K562 (cell line): ENCODE results near the gene FMC1. TPM values are rescaled to one million over a fixed set of nuclear protein-coding genes. Genes with fewer than 3 reads are reported as not detected.

Source experiments
- ATAC-seq: fragments of 200-7000 bp; cut with Tn5 transposase; 3 replicates; pipeline ENCODE4 v1.9.1; 2020; ENCODE audit warnings: moderate library complexity
- BruUV-seq: library from RNA; stranded (reverse); fragments of 400-500 nt; replicated peaks from 2 replicates; lab custom pipeline; 2021; lab: Mats Ljungman, UMichigan
- CTCF ChIA-PET: fragments of 300-600 bp; formaldehyde crosslinking; extraction: SDS; loops from one replicate; lab custom pipeline; 2021; ENCODE audit warnings: low intra/inter-chr PET ratio; lab: Yijun Ruan, JAX
- POLR2A ChIA-PET: fragments of 300-600, 350-650 bp; sonication (Branson Sonifier 250); formaldehyde crosslinking; extraction: SDS; loops from one replicate; lab custom pipeline; 2021; ENCODE audit warnings: antibody characterized with exemption, inconsistent platforms; lab: Yijun Ruan, JAX
- DNase-seq, 4 experiments: peaks; one replicate each; pipeline versions ENCODE4 v3.0.0 to v3.0.0-alpha.2; 2011 to 2018; ENCODE audit warnings: low spot score in 3 of 4, mixed read lengths in 3 of 4; ENCODE audit errors: extremely low read depth in 1 of 4
- FAIRE-seq: peaks from 2 replicates; lab custom pipeline; 2011; peaks lifted over from hg19 to GRCh38; lab: Jason Lieb, UNC
- H2AFZ ChIP-seq: 2 replicates; pipeline ENCODE4 v1.6.0; 2011; ENCODE audit warnings: low read depth, low read length, control low read depth, inconsistent platforms
- H3K27ac ChIP-seq: fragments of 200-600 bp; 3 replicates; pipeline ENCODE4 v1.8.0; 2011; ENCODE audit warnings: low read depth, mild to moderate bottlenecking, control low read depth, inconsistent platforms, low read length, moderate library complexity, mixed read lengths; ENCODE audit errors: extremely low read depth
- H3K27me3 ChIP-seq, 2 experiments: fragments of 300-600 bp in 1 of 2; 2 replicates in 1 of 2; 3 replicates in 1 of 2; pipeline versions ENCODE4 v1.6.0 to v1.8.0; 2011; ENCODE audit warnings: inconsistent platforms in 2 of 2, low read length in 2 of 2, mild to moderate bottlenecking in 1 of 2, mixed read lengths in 1 of 2, moderate library complexity in 1 of 2; ENCODE audit not compliant: control insufficient read depth in 2 of 2, insufficient read depth in 2 of 2
- H3K36me3 ChIP-seq: fragments of 300-600 bp; 3 replicates; pipeline ENCODE4 v1.8.0; 2011; ENCODE audit warnings: mild to moderate bottlenecking, low read length, inconsistent platforms; ENCODE audit not compliant: control insufficient read depth, insufficient read depth
- H3K4me1 ChIP-seq, 2 experiments: fragments of 200-600 bp in 1 of 2; replicated peaks in 1 of 2; 2 replicates in 1 of 2; 3 replicates in 1 of 2; pipeline versions ENCODE4 v1.5.1 to v1.8.0; 2011; ENCODE audit warnings: inconsistent platforms in 2 of 2, low read length in 2 of 2, mild to moderate bottlenecking in 1 of 2, mixed read lengths in 1 of 2, moderate library complexity in 1 of 2; ENCODE audit not compliant: control insufficient read depth in 2 of 2, insufficient read depth in 2 of 2
- H3K4me2 ChIP-seq: 2 replicates; pipeline ENCODE4 v1.6.1; 2011; ENCODE audit warnings: low read length, control low read depth, inconsistent platforms, mixed read lengths; ENCODE audit not compliant: insufficient read depth
- H3K4me3 ChIP-seq: fragments of 200-600 bp; sonication (generic), shearing (Covaris generic); 2 replicates; pipeline ENCODE4 v1.5.1; 2016; ENCODE audit warnings: control low read depth, inconsistent platforms
- H3K79me2 ChIP-seq: fragments of 200-600 bp; 3 replicates; pipeline ENCODE4 v1.8.0; 2011; ENCODE audit warnings: low read length, inconsistent platforms; ENCODE audit not compliant: control insufficient read depth, insufficient read depth
- H3K9ac ChIP-seq, 2 experiments: 2 replicates each; pipeline versions ENCODE4 v1.6.0 to v1.6.1; 2011; ENCODE audit warnings: low read depth in 2 of 2, low read length in 2 of 2, control low read depth in 1 of 2, inconsistent platforms in 1 of 2, mild to moderate bottlenecking in 1 of 2, mixed read lengths in 1 of 2; ENCODE audit not compliant: insufficient read depth in 1 of 2
- H3K9me1 ChIP-seq: one replicate; pipeline ENCODE4 v1.6.0; 2011; ENCODE audit warnings: inconsistent platforms, mild to moderate bottlenecking, low read length, moderate library complexity; ENCODE audit not compliant: control insufficient read depth, insufficient read depth
- H3K9me3 ChIP-seq: replicated peaks from 2 replicates; pipeline ENCODE4 v1.5.1; 2011; ENCODE audit warnings: low read depth, low read length, inconsistent platforms; ENCODE audit not compliant: control insufficient read depth, insufficient read depth
- H4K20me1 ChIP-seq: replicated peaks from 2 replicates; pipeline ENCODE4 v1.6.1; 2011; ENCODE audit warnings: low read length, inconsistent platforms, mixed read lengths; ENCODE audit not compliant: control insufficient read depth, insufficient read depth
- BRD9 ChIP-seq: fragments of 450-650 bp; IDR thresholded peaks from 2 replicates; pipeline ENCODE4 v1.6.1; 2018; ENCODE audit warnings: low read depth; ENCODE audit not compliant: partially characterized antibody
- FOXA1 ChIP-seq: fragments of 450-650 bp; IDR thresholded peaks from 2 replicates; pipeline ENCODE4 v1.6.1; 2016; ENCODE audit warnings: mild to moderate bottlenecking, borderline replicate concordance
- FOXA3 ChIP-seq, 2 experiments: fragments of 450-650 bp in 1 of 2; sonication (generic) in 1 of 2; formaldehyde crosslinking; IDR thresholded peaks in 1 of 2; conservative IDR thresholded peaks in 1 of 2; 2 replicates each; pipeline versions ENCODE4 v1.4.0 to v1.8.0; 2020 to 2022; ENCODE audit warnings: mild to moderate bottlenecking in 2 of 2, missing genetic modification reagents in 1 of 2
- GABPA ChIP-seq: fragments of 200-800 bp; sonication (Bioruptor generic); conservative IDR thresholded peaks from 2 replicates; pipeline ENCODE4 v1.6.1; 2016; ENCODE audit warnings: low read depth, missing genetic modification characterization, missing compliant biosample characterization
- HNRNPL ChIP-seq: fragments of 200-400 bp; formaldehyde crosslinking; IDR thresholded peaks from 2 replicates; pipeline ENCODE4 v1.6.1; 2017; ENCODE audit warnings: low read depth, mild to moderate bottlenecking, low read length
- HNRNPUL1 ChIP-seq: fragments of 200-400 bp; formaldehyde crosslinking; IDR thresholded peaks from 2 replicates; pipeline ENCODE4 v1.6.1; 2017; ENCODE audit warnings: low read length
- MLLT1 ChIP-seq, 2 experiments: fragments of 450-650 bp; IDR thresholded peaks; 2 replicates each; pipeline ENCODE4 v1.6.1; 2016
- SIN3A ChIP-seq, 2 experiments: fragments of 150-350 bp in 1 of 2; IDR thresholded peaks; 2 replicates each; pipeline ENCODE4 v1.6.1; 2011 to 2016; ENCODE audit warnings: borderline replicate concordance in 2 of 2, low read depth in 2 of 2, low read length in 2 of 2, mild to moderate bottlenecking in 2 of 2, moderate library complexity in 2 of 2; ENCODE audit not compliant: control insufficient read depth in 1 of 2
- ZBTB5 ChIP-seq: fragments of 450-650 bp; IDR thresholded peaks from 2 replicates; pipeline ENCODE4 v1.6.1; 2017; ENCODE audit warnings: antibody characterized with exemption
- ZNF274 ChIP-seq: IDR thresholded peaks from 2 replicates; pipeline ENCODE4 v1.6.1; 2011; ENCODE audit warnings: low read depth, mild to moderate bottlenecking, low read length, moderate library complexity, borderline replicate concordance
- ZNF717 ChIP-seq: fragments of 250-450 bp; sonication (Bioruptor Pico); IDR thresholded peaks from 2 replicates; pipeline ENCODE4 v1.5.0; 2021
- WGBS: fragments of 100-300 bp; shearing (Covaris generic); methylation state at CpG from one replicate; pipeline ENCODE4 v1.1.6; 2016; ENCODE audit warnings: low coverage, mixed read lengths; ENCODE audit not compliant: insufficient coverage; ENCODE audit errors: missing lambda C conversion rate; 5-methylcytosine and 5-hydroxymethylcytosine counted together
- in situ Hi-C: fragments of 300-500 bp; cut with MboI; formaldehyde crosslinking; loops from 4 replicates; pipeline ENCODE4 v1.15.0; 2018; ENCODE audit warnings: inconsistent platforms, mixed read lengths
- intact Hi-C: fragments of 100-400 bp; cut with micrococcal nuclease; formaldehyde crosslinking; loops from 2 replicates; pipeline ENCODE4 v1.14.2; 2022
- polyA plus RNA-seq, 8 experiments: library from polyadenylated mRNA; depleted of rRNA in 4 of 8; stranded (reverse) in 5 of 8; unstranded in 3 of 8; fragments of >200 nt; fragmentation: Nextera tagmentation in 2 of 8; fragmentation: Illumina TruSeq in 1 of 8; extraction: Ambion mirVana in 2 of 8; extraction: Trizol in 1 of 8; gene quantifications; 2 replicates each; pipeline versions ENCODE4 v1.2.1 to v1.2.3, GENCODE V29; 2011 to 2014; ENCODE audit warnings: inconsistent platforms in 1 of 8, missing spikeins in 1 of 8
- total RNA-seq, 7 experiments: library from RNA; depleted of rRNA in 6 of 7; stranded (reverse); fragments of >200 nt in 6 of 7; fragmentation: Illumina TruSeq in 2 of 7; extraction: Trizol in 2 of 7; gene quantifications; 2 replicates each; pipeline versions ENCODE4 v1.2.1 to v1.2.3, GENCODE V29; 2011 to 2021; ENCODE audit warnings: low replicate concordance in 1 of 7
- TF ChIP-seq, protein P1 (sequence below): sonication (generic); formaldehyde crosslinking; IDR thresholded peaks from 2 replicates; pipeline ENCODE4 v1.8.0; 2022; ENCODE audit warnings: mild to moderate bottlenecking, missing genetic modification reagents
- TF ChIP-seq, protein P2 (sequence below): sonication (generic); formaldehyde crosslinking; IDR thresholded peaks from 2 replicates; pipeline ENCODE4 v1.8.0; 2023; ENCODE audit warnings: mild to moderate bottlenecking, missing genetic modification reagents

Gene FMC1
- total and polyA plus RNA-seq, 9 of the 15 experiments (the other 6 are each of a cell fraction or from before 2014, with no cell fraction given) = 14.0 to 116 (median 29.0) TPM

DNA sequence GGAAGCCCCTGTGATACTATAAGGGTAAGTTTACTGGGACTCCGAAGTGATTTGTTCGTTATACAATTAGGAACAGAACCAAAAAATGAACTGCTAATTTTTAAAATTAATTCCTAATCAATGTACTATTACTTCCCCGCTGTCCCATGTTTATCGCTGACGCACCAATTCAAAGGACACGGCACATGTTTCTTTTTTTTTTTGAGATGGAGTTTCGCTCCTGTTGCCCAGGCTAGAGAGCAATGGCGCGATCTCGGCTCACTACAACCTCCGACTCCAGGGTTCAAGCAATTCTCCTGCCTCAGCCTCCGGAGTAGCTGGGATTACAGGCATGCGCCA is 1.5 kb upstream of the FMC1 start:
- H3K4me1 ChIP-seq = peaks cover 4 to 7% of the 10 kb centered on the region in 2 experiments; a peak in 3 of 5 replicates
- in situ Hi-C loops = no loop called here
- peak overlapping the region; percentile 98 for H2AFZ ChIP-seq
- no peak for TF ChIP-seq ZNF274
- TF ChIP-seq GABPA (tag) = no peak
- no peak for TF ChIP-seq FOXA3 (CRISPR knock-in tag; conservative IDR thresholded peaks at IDR 0.05 in 1 of 2, IDR thresholded peaks at IDR 0.05 in 1 of 2)
- no peak for TF ChIP-seq FOXA1
- TF ChIP-seq, protein P1, sequence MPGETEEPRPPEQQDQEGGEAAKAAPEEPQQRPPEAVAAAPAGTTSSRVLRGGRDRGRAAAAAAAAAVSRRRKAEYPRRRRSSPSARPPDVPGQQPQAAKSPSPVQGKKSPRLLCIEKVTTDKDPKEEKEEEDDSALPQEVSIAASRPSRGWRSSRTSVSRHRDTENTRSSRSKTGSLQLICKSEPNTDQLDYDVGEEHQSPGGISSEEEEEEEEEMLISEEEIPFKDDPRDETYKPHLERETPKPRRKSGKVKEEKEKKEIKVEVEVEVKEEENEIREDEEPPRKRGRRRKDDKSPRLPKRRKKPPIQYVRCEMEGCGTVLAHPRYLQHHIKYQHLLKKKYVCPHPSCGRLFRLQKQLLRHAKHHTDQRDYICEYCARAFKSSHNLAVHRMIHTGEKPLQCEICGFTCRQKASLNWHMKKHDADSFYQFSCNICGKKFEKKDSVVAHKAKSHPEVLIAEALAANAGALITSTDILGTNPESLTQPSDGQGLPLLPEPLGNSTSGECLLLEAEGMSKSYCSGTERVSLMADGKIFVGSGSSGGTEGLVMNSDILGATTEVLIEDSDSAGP (CRISPR knock-in tag) = no peak
- 0 out of 4 replicates have a peak, but pooled peaks of 1 of the 2 experiments have one; percentile 14 for TF ChIP-seq SIN3A (IDR thresholded peaks at IDR 0.05; ENCODE audit: borderline replicate concordance in 2 of 2, control insufficient read depth in 1 of 2, low read depth in 2 of 2, low read length in 2 of 2)
- peak; percentile 58; the same call in 1 of the 2 replicates for TF ChIP-seq ZBTB5
- TF ChIP-seq, protein P2, sequence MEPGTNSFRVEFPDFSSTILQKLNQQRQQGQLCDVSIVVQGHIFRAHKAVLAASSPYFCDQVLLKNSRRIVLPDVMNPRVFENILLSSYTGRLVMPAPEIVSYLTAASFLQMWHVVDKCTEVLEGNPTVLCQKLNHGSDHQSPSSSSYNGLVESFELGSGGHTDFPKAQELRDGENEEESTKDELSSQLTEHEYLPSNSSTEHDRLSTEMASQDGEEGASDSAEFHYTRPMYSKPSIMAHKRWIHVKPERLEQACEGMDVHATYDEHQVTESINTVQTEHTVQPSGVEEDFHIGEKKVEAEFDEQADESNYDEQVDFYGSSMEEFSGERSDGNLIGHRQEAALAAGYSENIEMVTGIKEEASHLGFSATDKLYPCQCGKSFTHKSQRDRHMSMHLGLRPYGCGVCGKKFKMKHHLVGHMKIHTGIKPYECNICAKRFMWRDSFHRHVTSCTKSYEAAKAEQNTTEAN = no peak; the same call in 1 of the 2 replicates
- TF ChIP-seq ZNF717 (CRISPR knock-in tag) = no peak
- TF ChIP-seq MLLT1 (IDR thresholded peaks at IDR 0.05) = peak in 1 of 2 experiments; percentile 98; a peak in 2 of 4 replicates
- TF ChIP-seq HNRNPL = no peak
- TF ChIP-seq HNRNPUL1 = no peak
- TF ChIP-seq BRD9 = peak; percentile 92

More for the DNA sequence above, 1.5 kb upstream of the FMC1 start:
- Histone ChIP-seq H3K4me3 (peak overlapping the region; percentile 81), H3K9me1 (no peaks in the 10 kb centered on the region), H4K20me1 (no peaks in the 10 kb centered on the region), H3K36me3 (peaks cover 8% of the 10 kb centered on the region; the same call in 1 of the 3 replicates), H3K27me3 (no peaks in the 10 kb centered on the region), H3K9me3 (peaks cover 12% of the 10 kb centered on the region), H3K4me2 (peak overlapping the region; percentile 96), H3K79me2 (peaks cover 28% of the 10 kb centered on the region), H3K9ac (peak overlapping the region in 1 of 2 experiments; percentile 100; a peak in 1 of 4 replicates), H3K27ac (peak overlapping the region; percentile 99)
- ATAC-seq = no peak
- FAIRE-seq = no peak
- CTCF ChIA-PET = no interaction called here
- POLR2A ChIA-PET = interaction anchor here (0.6 to 1.9 kb wide), 22 partner anchors 11 to 1008 kb away, joined by 3 to 23 read pairs (median 4); partner anchors contain the start of gene LUC7L2
- 91% methylated on average over 13 of the region's 13 CpGs for WGBS
- TSS peak; percentile 45 for BruUV-seq
- peak in 1 of 4 experiments; percentile 15 for DNase-seq
- intact Hi-C loops = loop anchor here (1.0 to 10.0 kb wide), 7 partner anchors 20 to 322 kb away; partner anchors contain the start of genes LUC7L2, UBN2 and ZC3HAV1
